ENCODE measurements around the gene SNX17. TPM values are rescaled to one million over a fixed set of nuclear protein-coding genes. Genes with fewer than 3 reads are reported as not detected.
A peak's percentile ranks its signal among the peaks of the same experiment; 100 is the strongest.

SNX17 gene
- total and polyA plus RNA-seq, 2 of the 13 experiments (the other 11 are each of a cell fraction or from before 2014, with no cell fraction given): 75.0 to 109 TPM

- TF ChIP-seq KDM5B (CRISPR knock-in tag; IDR thresholded peaks at IDR 0.05; ENCODE audit: borderline replicate concordance) (peak; percentile 58; the same call in 1 of the 2 replicates), MYC (CRISPR knock-in tag; IDR thresholded peaks at IDR 0.05; ENCODE audit: borderline replicate concordance) (peak; percentile 47; the same call in 1 of the 2 replicates), ZNF567 (CRISPR knock-in tag; IDR thresholded peaks at IDR 0.05; ENCODE audit: borderline replicate concordance) (0 out of 2 replicates have a peak, but pooled peaks have one; percentile 31), ZNF430 (CRISPR knock-in tag; IDR thresholded peaks at IDR 0.05) (peak; percentile 25; the same call in 1 of the 2 replicates), KDM2A (CRISPR knock-in tag; IDR thresholded peaks at IDR 0.05; ENCODE audit: borderline replicate concordance, low read depth) (peak; percentile 9; the same call in 1 of the 2 replicates), FOXC1 (CRISPR knock-in tag; IDR thresholded peaks at IDR 0.05; ENCODE audit: borderline replicate concordance) (0 out of 2 replicates have a peak, but pooled peaks have one; percentile 27), ZNF292 (CRISPR knock-in tag; IDR thresholded peaks at IDR 0.05; ENCODE audit: borderline replicate concordance, low read depth) (peak; percentile 55; the same call in 1 of the 2 replicates), ZBTB38 (CRISPR knock-in tag; IDR thresholded peaks at IDR 0.05) (peak; percentile 60), RXRA (CRISPR knock-in tag; IDR thresholded peaks at IDR 0.05) (0 out of 2 replicates have a peak, but pooled peaks have one; percentile 36), NFKB2 (CRISPR knock-in tag; IDR thresholded peaks at IDR 0.05; ENCODE audit: borderline replicate concordance) (peak; percentile 60; the same call in 1 of the 2 replicates), SPEN (CRISPR knock-in tag; IDR thresholded peaks at IDR 0.05; ENCODE audit: low read depth) (0 out of 2 replicates have a peak, but pooled peaks have one; percentile 24), HOXA3 (CRISPR knock-in tag; IDR thresholded peaks at IDR 0.05) (peak; percentile 31; the same call in 1 of the 2 replicates), ZNF414 (CRISPR knock-in tag; IDR thresholded peaks at IDR 0.05) (peak; percentile 45; the same call in 1 of the 2 replicates), AKAP8 (CRISPR knock-in tag; IDR thresholded peaks at IDR 0.05) (0 out of 2 replicates have a peak, but pooled peaks have one; percentile 39), ZNF746 (CRISPR knock-in tag; IDR thresholded peaks at IDR 0.05) (peak; percentile 33; the same call in 1 of the 2 replicates), TP53 (CRISPR knock-in tag; conservative IDR thresholded peaks at IDR 0.05) (0 out of 2 replicates have a peak, but pooled peaks have one; percentile 7), ZNF350 (CRISPR knock-in tag; IDR thresholded peaks at IDR 0.05; ENCODE audit: borderline replicate concordance, low read depth) (0 out of 2 replicates have a peak, but pooled peaks have one; percentile 30)
Observed at GRCh38 chr2:27353386-27353761, 17.0 kb upstream of the SNX17 start (continued).

All from HepG2 (cell line).